ENCODE measurements around the gene RAPGEF5.

The RAPGEF5 gene

DNA sequence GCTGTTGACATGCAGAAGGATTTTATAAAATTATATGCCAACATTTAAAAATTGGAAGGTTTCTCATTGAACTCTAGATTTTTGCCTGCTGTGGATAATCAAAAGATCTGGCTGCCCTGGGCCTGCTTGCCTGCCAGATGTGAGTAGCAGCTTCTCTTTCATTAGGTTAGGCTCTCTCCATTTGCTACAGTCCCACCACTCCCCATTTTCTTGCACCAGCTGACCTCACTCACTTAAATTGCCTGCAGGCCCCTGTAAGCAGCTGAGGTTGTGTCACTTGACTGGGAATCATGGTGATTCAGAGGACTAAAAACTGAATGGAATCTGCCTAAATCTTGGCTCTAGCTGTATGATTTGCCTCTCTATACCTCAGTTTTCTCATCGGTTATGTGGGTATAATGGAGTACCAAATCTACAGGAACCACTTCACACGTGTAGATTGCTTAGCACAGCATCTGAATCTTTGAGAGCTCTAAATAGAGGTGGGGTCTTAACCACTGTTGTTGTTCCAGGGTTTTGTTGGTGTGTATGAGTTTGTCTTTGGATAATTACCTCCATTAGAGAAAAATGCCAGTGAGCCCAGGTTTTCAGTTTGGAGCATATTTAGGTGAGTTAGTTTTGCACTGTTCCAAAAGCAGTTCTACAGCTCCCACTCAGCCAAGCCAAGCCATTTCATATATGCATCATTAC is 18.6 kb upstream of the RAPGEF5 start:
- DNase-seq = no peak

- DNase-seq = no peak
These were observed 17.0 kb upstream of the RAPGEF5 start for GRCh38 chr7:22373911-22374310.

DNA sequence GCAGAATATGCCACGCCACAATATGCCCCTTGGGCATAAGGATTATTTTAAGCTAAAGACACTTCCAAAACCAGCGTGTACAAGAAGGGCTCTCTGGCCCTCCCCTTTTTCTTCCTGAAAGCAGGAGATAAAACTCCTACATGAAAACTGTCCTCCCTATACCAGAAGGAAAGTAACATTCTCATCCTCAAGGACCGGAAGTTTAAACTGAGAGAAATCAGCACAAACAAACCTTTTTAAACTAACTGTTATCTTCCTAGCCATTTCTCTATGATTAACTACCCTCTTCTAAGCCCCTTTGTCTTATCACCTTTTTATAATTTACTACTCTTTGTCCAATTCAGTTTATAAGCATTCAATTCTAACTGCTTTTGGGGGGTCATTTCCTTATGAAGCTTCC is 16.4 kb upstream of the RAPGEF5 start:
- no peak for DNase-seq

DNA sequence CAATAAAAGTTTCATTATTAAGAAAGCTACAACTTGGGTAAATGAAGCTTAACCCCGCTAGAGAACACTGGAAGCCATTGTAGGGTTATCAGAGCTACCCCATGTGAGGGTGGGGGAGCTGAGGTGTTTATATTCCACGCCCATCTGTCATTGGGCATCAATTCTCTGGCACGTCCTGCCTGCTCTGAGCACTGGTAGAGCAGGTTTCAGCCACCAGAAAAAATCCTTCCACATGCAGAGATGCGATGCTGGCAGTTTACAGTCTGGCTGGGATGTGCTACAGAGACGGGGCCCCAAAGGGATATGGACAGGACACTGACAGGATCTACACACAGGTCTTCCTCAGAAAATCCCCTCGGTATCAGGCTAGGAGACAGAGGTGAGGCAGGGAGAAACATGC is 15.9 kb upstream of the RAPGEF5 start:
- no peak for DNase-seq

- no peak for DNase-seq
These were observed 14.9 kb upstream of the RAPGEF5 start for GRCh38 chr7:22371878-22372277.

DNA sequence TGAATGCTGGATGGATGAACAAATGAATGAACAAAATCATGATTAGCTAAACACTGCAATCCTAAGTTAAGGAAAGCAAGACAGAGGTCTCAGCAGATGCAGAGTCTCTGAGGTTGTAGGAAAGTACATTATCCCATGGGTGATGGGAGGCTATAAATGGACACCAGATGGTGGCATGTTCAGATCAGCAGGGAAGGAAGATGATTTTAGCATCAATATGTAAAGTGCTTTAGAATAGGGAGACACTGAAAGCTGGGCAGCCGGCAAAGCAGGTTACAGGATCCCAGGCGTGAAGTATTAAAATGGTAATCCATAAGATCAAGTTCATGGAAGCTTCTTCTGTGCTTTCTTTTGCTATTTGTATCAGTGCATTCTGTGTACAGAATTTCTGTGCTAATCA is 7.9 kb upstream of the RAPGEF5 start:
- no peak for DNase-seq

- DNase-seq = no peak
These were observed 6.9 kb upstream of the RAPGEF5 start for GRCh38 chr7:22363756-22364422.

DNA sequence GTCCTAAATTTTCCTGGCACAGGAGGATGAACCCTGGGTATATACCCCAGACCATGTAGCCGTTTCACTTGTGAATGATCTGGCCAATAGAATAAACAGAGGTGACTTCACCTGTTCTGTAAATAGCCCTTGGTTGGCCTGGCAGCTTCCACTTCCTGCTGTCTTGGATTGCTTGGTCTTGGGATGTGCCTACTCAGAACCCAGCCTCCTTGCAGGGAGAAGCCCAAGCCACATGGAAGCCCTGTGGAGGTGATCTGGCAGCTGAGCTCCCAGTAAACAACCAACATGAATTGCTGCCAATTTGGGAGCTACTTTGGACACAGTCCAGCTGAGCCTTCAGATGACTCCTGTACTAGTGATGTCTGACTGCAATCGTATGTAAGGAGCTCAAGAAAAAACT is 4.8 kb upstream of the RAPGEF5 start:
- DNase-seq = no peak

DNA sequence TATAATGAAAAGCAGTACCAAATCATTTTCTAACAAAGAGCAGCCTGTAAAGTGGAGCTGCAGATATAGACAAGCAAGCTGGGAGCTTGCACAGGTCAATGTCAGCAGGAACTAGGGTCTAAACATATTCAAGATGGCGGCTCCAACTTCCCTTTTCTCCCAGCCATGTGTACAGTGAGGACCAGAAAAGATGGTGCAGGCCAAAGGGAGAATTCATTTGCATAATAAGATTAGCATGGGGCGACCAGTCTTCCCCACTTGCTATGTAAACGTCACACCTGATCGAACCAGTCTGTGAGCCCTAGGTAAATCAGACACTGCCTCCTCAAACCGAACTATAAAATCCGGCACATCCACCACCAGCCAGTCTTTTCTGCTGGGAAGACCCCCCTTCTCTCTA is 4.4 kb upstream of the RAPGEF5 start:
- no peak for DNase-seq

- no peak for DNase-seq
These were observed 2.1 kb upstream of the RAPGEF5 start for GRCh38 chr7:22358820-22359697.

GRCh38 chr7:22357311-22358175 is 589 bp upstream of the RAPGEF5 start:
- no peak for DNase-seq

DNA sequence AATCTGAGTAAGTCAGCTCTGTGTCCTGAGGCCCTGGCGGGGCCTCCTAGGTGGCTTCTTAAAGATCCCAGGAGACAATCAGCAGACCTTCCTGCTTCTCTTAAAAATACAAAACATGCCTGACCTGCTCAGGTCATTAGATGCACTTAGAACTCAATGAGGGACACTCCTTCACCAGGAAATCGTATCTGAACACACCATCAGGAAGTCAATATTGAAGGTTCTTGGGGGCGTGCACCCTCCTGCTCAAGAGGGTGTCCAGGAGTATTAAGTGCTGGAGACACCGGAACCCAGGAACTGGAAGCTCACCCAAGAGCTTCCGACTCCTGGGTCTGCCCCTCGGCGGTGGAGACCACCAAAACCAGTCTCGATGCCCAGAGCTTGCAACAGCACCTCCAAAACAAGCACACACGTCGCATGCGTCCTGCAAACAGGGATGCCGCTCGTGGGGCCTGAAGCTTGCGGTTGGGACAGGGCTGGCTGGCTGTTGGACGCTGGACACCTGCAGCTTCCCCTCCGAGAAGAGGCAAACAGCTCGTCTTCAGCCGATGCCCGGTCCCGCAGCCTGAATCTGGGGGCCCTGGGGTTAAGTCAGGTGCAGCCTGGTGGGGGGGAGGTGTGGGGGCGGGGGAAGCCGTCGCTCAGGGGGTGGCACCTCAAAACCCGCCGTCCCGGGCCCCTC is 803 bp downstream of the RAPGEF5 start:
- no peak for DNase-seq

- no peak for DNase-seq
These were observed 1.3 kb downstream of the RAPGEF5 start for GRCh38 chr7:22355620-22356009.

GRCh38 chr7:22354462-22354861 is 2.5 kb downstream of the RAPGEF5 start:
- no peak for DNase-seq

- no peak for DNase-seq
These were observed 4.1 kb downstream of the RAPGEF5 start for GRCh38 chr7:22352887-22353286.

- DNase-seq = no peak
These were observed 5.1 kb downstream of the RAPGEF5 start for GRCh38 chr7:22351878-22352277.

DNA sequence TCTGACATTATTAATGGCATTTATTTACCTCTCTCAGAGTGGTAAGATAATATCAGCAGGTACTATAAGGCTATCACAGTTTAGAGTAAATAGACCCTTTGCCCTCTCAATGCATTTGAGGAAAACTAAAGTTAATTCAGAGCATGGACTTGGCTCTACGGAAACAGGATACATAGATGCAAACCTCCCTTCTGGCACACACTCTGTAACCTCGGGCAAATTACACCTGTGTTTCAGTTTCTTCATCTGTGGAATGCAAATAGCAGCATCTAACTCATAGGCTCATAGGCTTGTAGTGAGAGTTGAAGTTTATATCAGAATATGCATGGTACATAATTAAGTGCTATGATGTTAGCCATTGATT is 5.6 kb downstream of the RAPGEF5 start:
- DNase-seq = no peak

DNA sequence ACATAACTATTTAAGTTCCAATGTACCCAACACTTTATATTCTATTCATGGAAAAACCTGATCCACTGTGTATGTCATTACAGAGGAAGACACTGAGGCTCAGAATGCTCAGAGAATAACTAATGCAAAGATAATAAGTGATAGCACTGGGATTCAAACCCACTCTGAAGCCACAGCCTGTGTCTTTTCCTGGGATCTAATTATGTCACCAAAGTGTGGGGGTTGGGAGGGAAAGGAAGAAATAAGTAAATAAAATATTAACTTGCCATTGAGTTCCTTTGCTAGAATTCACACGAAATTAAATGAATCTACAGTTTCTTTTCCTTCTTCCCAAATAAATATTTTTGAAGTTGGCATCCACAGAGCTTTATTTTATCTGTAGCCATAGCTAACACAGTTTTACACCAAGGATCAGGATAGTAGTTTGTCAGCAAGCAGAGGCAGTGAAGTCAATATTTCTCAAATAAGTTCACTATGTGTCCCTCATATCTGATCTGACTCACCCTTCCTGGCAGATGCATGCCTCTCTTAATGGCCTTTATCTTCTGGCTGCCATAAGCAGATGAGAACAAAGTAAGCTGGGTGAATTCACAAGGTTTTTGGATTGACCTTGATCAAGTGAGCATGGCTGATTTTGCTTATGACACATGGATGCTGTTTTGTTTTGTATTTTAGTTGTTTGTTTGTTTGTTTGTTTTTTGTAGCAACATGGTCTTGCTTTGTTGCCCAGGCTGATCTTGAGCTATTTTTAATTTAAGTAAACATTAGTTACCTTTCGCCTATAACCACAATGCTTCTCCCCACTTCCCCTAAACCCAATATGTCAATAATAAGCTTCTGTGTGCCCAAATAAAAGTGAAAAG is 6.3 kb downstream of the RAPGEF5 start:
- no peak for DNase-seq

- no peak for DNase-seq
These were observed 8.6 kb downstream of the RAPGEF5 start for GRCh38 chr7:22348379-22348778.

- no peak for DNase-seq
These were observed 10.4 kb downstream of the RAPGEF5 start for GRCh38 chr7:22346383-22347107.

DNA sequence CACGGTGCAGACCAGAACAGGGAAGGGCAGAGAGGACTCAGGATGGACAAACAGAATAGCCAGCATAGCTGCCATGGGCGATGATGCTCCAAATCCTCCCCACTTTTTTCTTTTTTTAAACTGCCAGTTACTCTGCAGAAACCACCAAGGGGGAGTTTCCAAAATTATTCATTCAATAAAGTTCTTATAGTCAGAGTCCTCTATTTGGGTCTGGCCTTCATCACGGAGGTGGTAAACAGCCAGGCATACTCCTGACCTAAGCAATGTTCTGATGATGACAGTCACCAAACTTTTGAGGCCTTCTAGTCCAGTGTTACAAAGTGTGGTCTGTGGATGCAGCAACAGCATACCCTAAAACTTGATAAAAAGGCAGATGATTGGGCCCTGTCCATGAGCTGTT is 12.3 kb downstream of the RAPGEF5 start:
- no peak for DNase-seq
